ENCODE data around the gene COL8A2.

Gene COL8A2

GRCh38 chr1:36157115-36157903 lies 32.3 kb upstream of the COL8A2 start:
- no peak for DNase-seq (ENCODE audit: low read depth)

- DNase-seq (ENCODE audit: low read depth): no peak
These were observed 31.5 kb upstream of the COL8A2 start for GRCh38 chr1:36156329-36157114.

- peak; percentile 68 for DNase-seq (ENCODE audit: low read depth)
These were observed 30.6 kb upstream of the COL8A2 start, which contains the start of gene MAP7D1 for GRCh38 chr1:36155408-36156328. MAP7D1 (plus strand) TSS chr1:36156160; CDS start chr1:36156418, 258 bp downstream.

GRCh38 chr1:36154765-36155407 lies 29.9 kb upstream of the COL8A2 start:
- no peak for DNase-seq (ENCODE audit: low read depth)

- no peak for DNase-seq (ENCODE audit: low read depth)
These were observed 29.3 kb upstream of the COL8A2 start for GRCh38 chr1:36154335-36154734.

GRCh38 chr1:36153476-36153875 lies 28.5 kb upstream of the COL8A2 start:
- no peak for DNase-seq (ENCODE audit: low read depth)

- DNase-seq (ENCODE audit: low read depth): no peak
These were observed 26.8 kb upstream of the COL8A2 start for GRCh38 chr1:36151845-36152203.

GRCh38 chr1:36151134-36151844 lies 26.3 kb upstream of the COL8A2 start:
- no peak for DNase-seq (ENCODE audit: low read depth)

GRCh38 chr1:36150296-36151133 lies 25.5 kb upstream of the COL8A2 start:
- DNase-seq (ENCODE audit: low read depth): peak; percentile 92

- no peak for DNase-seq (ENCODE audit: low read depth)
These were observed 24.9 kb upstream of the COL8A2 start for GRCh38 chr1:36149973-36150295.

- DNase-seq (ENCODE audit: low read depth): peak; percentile 99
These were observed 24.4 kb upstream of the COL8A2 start, which contains the start of gene TRAPPC3 for GRCh38 chr1:36149237-36149972. TRAPPC3 (minus strand) TSS chr1:36149486; CDS start chr1:36149378, 108 bp downstream.

- no peak for DNase-seq (ENCODE audit: low read depth)
These were observed 23.8 kb upstream of the COL8A2 start for GRCh38 chr1:36148821-36149236.

GRCh38 chr1:36144413-36144812 lies 19.4 kb upstream of the COL8A2 start:
- no peak for DNase-seq (ENCODE audit: low read depth)

GRCh38 chr1:36143424-36143823 lies 18.4 kb upstream of the COL8A2 start:
- DNase-seq (ENCODE audit: low read depth): no peak

- DNase-seq (ENCODE audit: low read depth): no peak
These were observed 17.1 kb upstream of the COL8A2 start for GRCh38 chr1:36142121-36142520.

- DNase-seq (ENCODE audit: low read depth): no peak
These were observed 14.5 kb upstream of the COL8A2 start for GRCh38 chr1:36139521-36139920.

GRCh38 chr1:36137776-36138175 lies 12.8 kb upstream of the COL8A2 start:
- no peak for DNase-seq (ENCODE audit: low read depth)

- no peak for DNase-seq (ENCODE audit: low read depth)
These were observed 12.2 kb upstream of the COL8A2 start for GRCh38 chr1:36137226-36137625.

GRCh38 chr1:36136535-36136934 lies 11.5 kb upstream of the COL8A2 start:
- peak; percentile 83 for DNase-seq (ENCODE audit: low read depth)
